HG03460 (cell line): ENCODE measurements around the gene KLRF1.

Experiments used
- ATAC-seq: cut with Tn5 transposase; IDR thresholded peaks from one replicate; pipeline ENCODE4 v1.9.1; 2021; ENCODE audit not compliant: unreplicated experiment

KLRF1 gene

GRCh38 chr12:9808504-9808903 lies 18.8 kb upstream of the KLRF1 start:
- ATAC-seq = no peak

GRCh38 chr12:9809338-9809737 lies 17.9 kb upstream of the KLRF1 start:
- no peak for ATAC-seq

- no peak for ATAC-seq
Observed at GRCh38 chr12:9809866-9810265, 17.4 kb upstream of the KLRF1 start.

- ATAC-seq = no peak
Observed at GRCh38 chr12:9810671-9811070, 16.6 kb upstream of the KLRF1 start.

GRCh38 chr12:9811621-9812020 lies 15.7 kb upstream of the KLRF1 start:
- no peak for ATAC-seq

- ATAC-seq = peak; percentile 90
Observed at GRCh38 chr12:9813821-9814798, 13.2 kb upstream of the KLRF1 start.

GRCh38 chr12:9820281-9820930 lies 6.9 kb upstream of the KLRF1 start:
- ATAC-seq = no peak

GRCh38 chr12:9829483-9829882 lies 2.2 kb downstream of the KLRF1 start:
- ATAC-seq = no peak

- ATAC-seq = no peak
Observed at GRCh38 chr12:9829982-9830381, 2.7 kb downstream of the KLRF1 start.

- no peak for ATAC-seq
Observed at GRCh38 chr12:9831720-9832119, 4.4 kb downstream of the KLRF1 start.

GRCh38 chr12:9843407-9843806 lies 16.1 kb downstream of the KLRF1 start:
- no peak for ATAC-seq

- no peak for ATAC-seq
Observed at GRCh38 chr12:9848899-9849298, 21.6 kb downstream of the KLRF1 start.

- ATAC-seq = no peak
Observed at GRCh38 chr12:9851050-9851449, 23.8 kb downstream of the KLRF1 start.

- ATAC-seq = no peak
Observed at GRCh38 chr12:9851927-9852326, 24.6 kb downstream of the KLRF1 start.

- no peak for ATAC-seq
Observed at GRCh38 chr12:9856151-9856550, 28.9 kb downstream of the KLRF1 start.

- ATAC-seq = no peak
Observed at GRCh38 chr12:9856894-9857293, 29.6 kb downstream of the KLRF1 start.

- no peak for ATAC-seq
Observed at GRCh38 chr12:9858135-9858534, 30.9 kb downstream of the KLRF1 start.

GRCh38 chr12:9864913-9865675 lies 37.8 kb downstream of the KLRF1 start:
- no peak for ATAC-seq

- ATAC-seq = no peak
Observed at GRCh38 chr12:9866860-9867269, 39.6 kb downstream of the KLRF1 start.

- ATAC-seq = no peak
Observed at GRCh38 chr12:9867531-9867930, 40.2 kb downstream of the KLRF1 start.

- no peak for ATAC-seq
Observed at GRCh38 chr12:9868311-9868801, 41.1 kb downstream of the KLRF1 start.
